ENCODE results near the gene PROZ. TPM values are rescaled to one million over a fixed set of nuclear protein-coding genes. Genes with fewer than 3 reads are reported as not detected.

Gene PROZ
- total RNA-seq, 1 experiment from 2014 or later: not detected

DNA sequence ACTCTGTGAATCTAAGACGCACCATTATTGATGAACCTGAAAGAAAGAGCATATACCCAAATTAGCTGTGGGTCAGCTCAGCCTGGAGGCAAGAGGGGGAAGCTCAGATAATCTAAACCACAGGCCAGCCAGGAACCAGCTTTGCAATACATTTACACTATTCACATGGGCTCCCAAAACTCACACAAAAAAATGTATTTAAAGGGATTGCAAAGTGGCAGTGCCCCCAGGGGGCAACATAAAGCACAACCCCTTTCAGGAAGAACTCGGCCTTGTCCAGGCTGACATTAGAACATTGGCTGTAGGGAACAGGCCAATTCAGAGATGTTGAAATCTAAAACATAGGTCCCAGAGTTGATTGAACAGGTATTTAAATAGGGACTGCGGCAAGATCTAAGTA lies 3.2 kb upstream of the PROZ start:
- CTCF ChIA-PET: no interaction called here
- no peak overlapping the region for H3K4me3 ChIP-seq (ENCODE audit: low read length)
- TF ChIP-seq EZH2phosphoT487 (IDR thresholded peaks at IDR 0.05; ENCODE audit: borderline replicate concordance, low read length) (no peak), CTCF (conservative IDR thresholded peaks at IDR 0.05; ENCODE audit: low read depth, low read length) (no peak), EZH2 (IDR thresholded peaks at IDR 0.05; ENCODE audit: low read length, unreplicated experiment) (no peak)
- intact Hi-C loops (cut with micrococcal nuclease): no loop called here
- H3K36me3 ChIP-seq (ENCODE audit: low read depth, low read length): no peaks in the 10 kb centered on the region
- H2AFZ ChIP-seq (ENCODE audit: low read length): no peak overlapping the region
- no peak overlapping the region for H3K27ac ChIP-seq (ENCODE audit: low read length)
- POLR2A ChIA-PET (ENCODE audit: unreplicated experiment): no interaction called here
- H3K27me3 ChIP-seq (ENCODE audit: low read length): no peaks in the 10 kb centered on the region
- H3K4me2 ChIP-seq (ENCODE audit: low read length): no peak overlapping the region
- H3K9me2 ChIP-seq (replicated peaks; ENCODE audit: low read length): no peaks in the 10 kb centered on the region
- H3K79me2 ChIP-seq (ENCODE audit: low read length): no peaks in the 10 kb centered on the region
- ATAC-seq: no peak
- no peaks in the 10 kb centered on the region for H4K20me1 ChIP-seq (ENCODE audit: low read length)
- no peak for DNase-seq
- H3F3A ChIP-seq (ENCODE audit: low read length, unreplicated experiment): no peaks in the 10 kb centered on the region
- no TSS peak for BruUV-seq (replicated peaks)
- H3K4me1 ChIP-seq (ENCODE audit: insufficient read depth, low read length): peaks cover 16% of the 10 kb centered on the region
- no peak overlapping the region for H3K9ac ChIP-seq (ENCODE audit: low read length)
- H3K9me3 ChIP-seq (ENCODE audit: low read length): no peaks in the 10 kb centered on the region

GRCh38 chr13:113155982-113156655 lies 2.3 kb upstream of the PROZ start:
- no peak overlapping the region for H2AFZ ChIP-seq (ENCODE audit: low read length)
- ATAC-seq (no peak), DNase-seq (no peak)
- H3K4me2 ChIP-seq (ENCODE audit: low read length): no peak overlapping the region
- H3K27ac ChIP-seq (ENCODE audit: low read length): no peak overlapping the region
- intact Hi-C loops (cut with micrococcal nuclease): no loop called here
- no peak overlapping the region for H3K9ac ChIP-seq (ENCODE audit: low read length)
- H3K36me3 ChIP-seq (ENCODE audit: low read depth, low read length): no peaks in the 10 kb centered on the region
- TF ChIP-seq EZH2 (IDR thresholded peaks at IDR 0.05; ENCODE audit: low read length, unreplicated experiment) (no peak), CTCF (conservative IDR thresholded peaks at IDR 0.05; ENCODE audit: low read depth, low read length) (no peak), EZH2phosphoT487 (IDR thresholded peaks at IDR 0.05; ENCODE audit: borderline replicate concordance, low read length) (no peak)
- H3K79me2 ChIP-seq (ENCODE audit: low read length): no peaks in the 10 kb centered on the region
- POLR2A ChIA-PET (ENCODE audit: unreplicated experiment): no interaction called here
- no peaks in the 10 kb centered on the region for H3K27me3 ChIP-seq (ENCODE audit: low read length)
- H3K4me1 ChIP-seq (ENCODE audit: insufficient read depth, low read length): peaks cover 16% of the 10 kb centered on the region
- H4K20me1 ChIP-seq (ENCODE audit: low read length): no peaks in the 10 kb centered on the region
- H3K9me2 ChIP-seq (replicated peaks; ENCODE audit: low read length): no peaks in the 10 kb centered on the region
- CTCF ChIA-PET: no interaction called here
- no peaks in the 10 kb centered on the region for H3F3A ChIP-seq (ENCODE audit: low read length, unreplicated experiment)
- H3K9me3 ChIP-seq (ENCODE audit: low read length): no peaks in the 10 kb centered on the region
- no TSS peak for BruUV-seq (replicated peaks)
- no peak overlapping the region for H3K4me3 ChIP-seq (ENCODE audit: low read length)

GRCh38 chr13:113157206-113157928 lies 1.1 kb upstream of the PROZ start:
- CTCF ChIA-PET: no interaction called here

More at GRCh38 chr13:113157206-113157928, 1.1 kb upstream of the PROZ start:
- no peak for TF ChIP-seq EZH2phosphoT487 (IDR thresholded peaks at IDR 0.05; ENCODE audit: borderline replicate concordance, low read length)
- TF ChIP-seq EZH2 (IDR thresholded peaks at IDR 0.05; ENCODE audit: low read length, unreplicated experiment): no peak
- no peak for TF ChIP-seq CTCF (conservative IDR thresholded peaks at IDR 0.05; ENCODE audit: low read depth, low read length)
- H3K27ac ChIP-seq (ENCODE audit: low read length): no peak overlapping the region
- H3K79me2 ChIP-seq (ENCODE audit: low read length): no peaks in the 10 kb centered on the region
- H3K4me3 ChIP-seq (ENCODE audit: low read length): no peak overlapping the region
- peaks cover 16% of the 10 kb centered on the region for H3K4me1 ChIP-seq (ENCODE audit: insufficient read depth, low read length)
- H3K9me3 ChIP-seq (ENCODE audit: low read length): no peaks in the 10 kb centered on the region
- DNase-seq: no peak
- no peaks in the 10 kb centered on the region for H3K36me3 ChIP-seq (ENCODE audit: low read depth, low read length)
- H2AFZ ChIP-seq (ENCODE audit: low read length): no peak overlapping the region
- H4K20me1 ChIP-seq (ENCODE audit: low read length): no peaks in the 10 kb centered on the region
- POLR2A ChIA-PET (ENCODE audit: unreplicated experiment): no interaction called here
- H3K4me2 ChIP-seq (ENCODE audit: low read length): no peak overlapping the region
- BruUV-seq (replicated peaks): no TSS peak
- no peak overlapping the region for H3K9ac ChIP-seq (ENCODE audit: low read length)
- H3K27me3 ChIP-seq (ENCODE audit: low read length): no peaks in the 10 kb centered on the region
- no peaks in the 10 kb centered on the region for H3F3A ChIP-seq (ENCODE audit: low read length, unreplicated experiment)
- ATAC-seq: no peak
- no peaks in the 10 kb centered on the region for H3K9me2 ChIP-seq (replicated peaks; ENCODE audit: low read length)
- intact Hi-C loops (cut with micrococcal nuclease): no loop called here

Data from PC-3 (cell line).